Stimulated activated CD4-positive, alpha-beta T cell treated with anti-CD3 and anti-CD28 coated beads, Interleukin-15, amount 100 ng/mL, for 48 hours (primary cell): ENCODE results near the gene CROCC.
A peak's percentile ranks its signal among the peaks of the same experiment; 100 is the strongest.

Experiments
- DNase-seq, 2 donors: peaks; one replicate each; pipeline ENCODE4 v3.0.0-alpha.2; 2020; ENCODE audit warnings: low read depth in 2 of 2

Gene CROCC

GRCh38 chr1:17011439-17012307 is 89.9 kb downstream of the CROCC start, which contains the start of gene ATP13A2:
Gene ATP13A2 (minus strand): TSS chr1:17011928. CDS start chr1:17011738, 190 bp downstream.
- DNase-seq, result peak; percentile 57 to 82

GRCh38 chr1:17012775-17013490 is 91.2 kb downstream of the CROCC start:
- DNase-seq, result no peak

- no peak for DNase-seq
These were observed 92.0 kb downstream of the CROCC start for GRCh38 chr1:17013491-17014320.

- no peak for DNase-seq
These were observed 93.2 kb downstream of the CROCC start for GRCh38 chr1:17014671-17015567.

GRCh38 chr1:17016317-17016661 is 94.6 kb downstream of the CROCC start:
- no peak for DNase-seq

- DNase-seq, result no peak
These were observed 95.7 kb downstream of the CROCC start for GRCh38 chr1:17017435-17017834.

- no peak for DNase-seq
These were observed 97.1 kb downstream of the CROCC start for GRCh38 chr1:17018849-17019248.

GRCh38 chr1:17020502-17020901 is 98.8 kb downstream of the CROCC start:
- no peak for DNase-seq

- no peak for DNase-seq
These were observed 100.2 kb downstream of the CROCC start for GRCh38 chr1:17021896-17022295.
